HG03066 (cell line): ENCODE measurements around the gene KATNAL2.
"Not testable (repeated sequence)": the region's sequence is repeated elsewhere in the genome, so short reads cannot be mapped to it uniquely, and the experiment has no call there.

Source experiments
- ATAC-seq: cut with Tn5 transposase; IDR thresholded peaks from one replicate; pipeline ENCODE4 v1.9.1; 2021; ENCODE audit warnings: low read depth; ENCODE audit not compliant: unreplicated experiment

The KATNAL2 gene

GRCh38 chr18:46939337-46939963 is 22.0 kb downstream of the KATNAL2 start:
- ATAC-seq = no peak

- no peak for ATAC-seq
Observed at GRCh38 chr18:46939998-46940571, 22.7 kb downstream of the KATNAL2 start.

GRCh38 chr18:46942646-46943045 is 25.2 kb downstream of the KATNAL2 start:
- ATAC-seq = no peak

- ATAC-seq = peak; percentile 96
Observed at GRCh38 chr18:46946656-46947282, 29.4 kb downstream of the KATNAL2 start.

GRCh38 chr18:46950064-46950656 is 32.8 kb downstream of the KATNAL2 start:
- no peak for ATAC-seq

GRCh38 chr18:46953195-46953594 is 35.8 kb downstream of the KATNAL2 start:
- ATAC-seq = no peak

GRCh38 chr18:46958209-46958608 is 40.8 kb downstream of the KATNAL2 start:
- ATAC-seq = no peak

GRCh38 chr18:46963656-46964578 is 46.5 kb downstream of the KATNAL2 start:
- ATAC-seq = not testable (repeated sequence)

GRCh38 chr18:46964579-46965293 is 47.3 kb downstream of the KATNAL2 start:
- ATAC-seq = not testable (repeated sequence)

- ATAC-seq = not testable (repeated sequence)
Observed at GRCh38 chr18:46966266-46966665, 48.9 kb downstream of the KATNAL2 start.

GRCh38 chr18:46969551-46969950 is 52.1 kb downstream of the KATNAL2 start:
- ATAC-seq = not testable (repeated sequence)

- ATAC-seq = not testable (repeated sequence)
Observed at GRCh38 chr18:47019870-47020269, 102.5 kb downstream of the KATNAL2 start.

- not testable (repeated sequence) for ATAC-seq
Observed at GRCh38 chr18:47020757-47021156, 103.4 kb downstream of the KATNAL2 start.

- ATAC-seq = not testable (repeated sequence)
Observed at GRCh38 chr18:47022821-47023220, 105.4 kb downstream of the KATNAL2 start.

GRCh38 chr18:47023769-47024465 is 106.5 kb downstream of the KATNAL2 start:
- ATAC-seq = not testable (repeated sequence)

GRCh38 chr18:47025557-47026174 is 108.3 kb downstream of the KATNAL2 start:
- ATAC-seq = not testable (repeated sequence)

GRCh38 chr18:47028738-47029137 is 111.3 kb downstream of the KATNAL2 start:
- ATAC-seq = not testable (repeated sequence)

- not testable (repeated sequence) for ATAC-seq
Observed at GRCh38 chr18:47029684-47030353, 112.4 kb downstream of the KATNAL2 start.
